HEK293 (cell line): ENCODE data around the gene RHOF.

Experiments used
- CTCF ChIA-PET: fragments of 350-600 bp; formaldehyde crosslinking; extraction: SDS; loops from one replicate; lab custom pipeline; 2021; ENCODE audit warnings: antibody characterized with exemption; lab: Yijun Ruan, JAX
- POLR2A ChIA-PET: fragments of 300-600 bp; formaldehyde crosslinking; extraction: SDS; loops from one replicate; lab custom pipeline; 2020; ENCODE audit warnings: antibody characterized with exemption, inconsistent platforms; lab: Yijun Ruan, JAX
- H3K27ac ChIP-seq: fragments of 200-500 bp; sonication (Bioruptor generic); 2 replicates; pipeline ENCODE4 v1.5.1; 2014; ENCODE audit warnings: low read depth, low read length, control low read depth, inconsistent platforms; ENCODE audit errors: extremely low read depth
- H3K36me3 ChIP-seq, 2 experiments: fragments of 200-500 bp in 1 of 2; sonication (Bioruptor generic) in 1 of 2; 1 replicate in 1 of 2; 2 replicates in 1 of 2; pipeline ENCODE4 v1.5.1; 2014 to 2017; ENCODE audit warnings: inconsistent platforms in 2 of 2, low read length in 2 of 2; ENCODE audit not compliant: control insufficient read depth in 2 of 2, insufficient read depth in 1 of 2
- H3K4me1 ChIP-seq: fragments of 200-500 bp; sonication (Bioruptor generic); 2 replicates; pipeline ENCODE4 v1.5.1; 2014; ENCODE audit warnings: mild to moderate bottlenecking, low read length, inconsistent platforms; ENCODE audit not compliant: control insufficient read depth, insufficient read depth
- H3K4me3 ChIP-seq: 2 replicates; pipeline ENCODE4 v1.5.1; 2011; ENCODE audit warnings: low read depth, mild to moderate bottlenecking, control low read depth, low read length, moderate library complexity
- H3K9me3 ChIP-seq: fragments of 200-500 bp; sonication (Bioruptor generic); 2 replicates; pipeline ENCODE4 v1.5.1; 2014; ENCODE audit warnings: low read depth, low read length, inconsistent platforms; ENCODE audit not compliant: control insufficient read depth, insufficient read depth
- HIC1 ChIP-seq: fragments of 450-650 bp; formaldehyde crosslinking; IDR thresholded peaks from 2 replicates; pipeline ENCODE4 v1.5.1; 2016; ENCODE audit warnings: missing biosample characterization, missing genetic modification characterization
- KLF16 ChIP-seq: fragments of 450-650 bp; formaldehyde crosslinking; IDR thresholded peaks from 2 replicates; pipeline ENCODE4 v1.5.1; 2017; ENCODE audit warnings: missing biosample characterization, missing genetic modification characterization
- RBAK ChIP-seq: fragments of 450-650 bp; formaldehyde crosslinking; IDR thresholded peaks from 2 replicates; pipeline ENCODE4 v1.5.1; 2016; ENCODE audit warnings: missing biosample characterization, missing genetic modification characterization
- ZBTB20 ChIP-seq: fragments of 450-650 bp; formaldehyde crosslinking; IDR thresholded peaks from 2 replicates; pipeline ENCODE4 v1.5.1; 2016; ENCODE audit warnings: missing biosample characterization, missing genetic modification characterization
- ZFP37 ChIP-seq: fragments of 450-650 bp; formaldehyde crosslinking; IDR thresholded peaks from 2 replicates; pipeline ENCODE4 v1.5.1; 2016; ENCODE audit warnings: missing biosample characterization, missing genetic modification characterization
- ZNF366 ChIP-seq: fragments of 450-650 bp; formaldehyde crosslinking; conservative IDR thresholded peaks from 2 replicates; pipeline ENCODE4 v1.5.1; 2016; ENCODE audit warnings: missing biosample characterization, missing genetic modification characterization
- ZNF513 ChIP-seq: fragments of 450-650 bp; IDR thresholded peaks from 2 replicates; pipeline ENCODE4 v1.5.1; 2018; ENCODE audit warnings: missing biosample characterization, missing genetic modification characterization
- ZNF529 ChIP-seq: fragments of 450-650 bp; formaldehyde crosslinking; IDR thresholded peaks from 2 replicates; pipeline ENCODE4 v1.5.1; 2017; ENCODE audit warnings: missing genetic modification characterization, missing biosample characterization; ENCODE audit not compliant: insufficient replicate concordance
- ZNF677 ChIP-seq: fragments of 450-650 bp; IDR thresholded peaks from 2 replicates; pipeline ENCODE4 v1.5.0; 2018; ENCODE audit warnings: missing biosample characterization, mild to moderate bottlenecking, missing genetic modification characterization, moderate library complexity
- ZNF747 ChIP-seq: fragments of 450-650 bp; formaldehyde crosslinking; IDR thresholded peaks from 2 replicates; pipeline ENCODE4 v1.5.1; 2016; ENCODE audit warnings: missing biosample characterization, missing genetic modification characterization
- ZSCAN16 ChIP-seq: fragments of 450-650 bp; formaldehyde crosslinking; IDR thresholded peaks from 2 replicates; pipeline ENCODE4 v1.5.1; 2016; ENCODE audit warnings: missing biosample characterization, missing genetic modification characterization
- TF ChIP-seq, protein P1 (sequence below): fragments of 450-650 bp; formaldehyde crosslinking; IDR thresholded peaks from 2 replicates; pipeline ENCODE4 v1.5.1; 2016; ENCODE audit warnings: missing biosample characterization, missing genetic modification characterization
- TF ChIP-seq, protein P2 (sequence below): fragments of 450-650 bp; formaldehyde crosslinking; optimal IDR thresholded peaks from 2 replicates; pipeline ENCODE3; 2016; ENCODE audit warnings: missing biosample characterization, mild to moderate bottlenecking, missing genetic modification characterization

Gene RHOF

GRCh38 chr12:121817648-121818043 is 24.2 kb upstream of the RHOF start:
- Histone ChIP-seq H3K27ac (no peak overlapping the region), H3K36me3 (peaks cover 26 to 80% of the 10 kb centered on the region in 2 experiments), H3K4me3 (no peak overlapping the region), H3K4me1 (no peaks in the 10 kb centered on the region)
- TF ChIP-seq, protein P1, sequence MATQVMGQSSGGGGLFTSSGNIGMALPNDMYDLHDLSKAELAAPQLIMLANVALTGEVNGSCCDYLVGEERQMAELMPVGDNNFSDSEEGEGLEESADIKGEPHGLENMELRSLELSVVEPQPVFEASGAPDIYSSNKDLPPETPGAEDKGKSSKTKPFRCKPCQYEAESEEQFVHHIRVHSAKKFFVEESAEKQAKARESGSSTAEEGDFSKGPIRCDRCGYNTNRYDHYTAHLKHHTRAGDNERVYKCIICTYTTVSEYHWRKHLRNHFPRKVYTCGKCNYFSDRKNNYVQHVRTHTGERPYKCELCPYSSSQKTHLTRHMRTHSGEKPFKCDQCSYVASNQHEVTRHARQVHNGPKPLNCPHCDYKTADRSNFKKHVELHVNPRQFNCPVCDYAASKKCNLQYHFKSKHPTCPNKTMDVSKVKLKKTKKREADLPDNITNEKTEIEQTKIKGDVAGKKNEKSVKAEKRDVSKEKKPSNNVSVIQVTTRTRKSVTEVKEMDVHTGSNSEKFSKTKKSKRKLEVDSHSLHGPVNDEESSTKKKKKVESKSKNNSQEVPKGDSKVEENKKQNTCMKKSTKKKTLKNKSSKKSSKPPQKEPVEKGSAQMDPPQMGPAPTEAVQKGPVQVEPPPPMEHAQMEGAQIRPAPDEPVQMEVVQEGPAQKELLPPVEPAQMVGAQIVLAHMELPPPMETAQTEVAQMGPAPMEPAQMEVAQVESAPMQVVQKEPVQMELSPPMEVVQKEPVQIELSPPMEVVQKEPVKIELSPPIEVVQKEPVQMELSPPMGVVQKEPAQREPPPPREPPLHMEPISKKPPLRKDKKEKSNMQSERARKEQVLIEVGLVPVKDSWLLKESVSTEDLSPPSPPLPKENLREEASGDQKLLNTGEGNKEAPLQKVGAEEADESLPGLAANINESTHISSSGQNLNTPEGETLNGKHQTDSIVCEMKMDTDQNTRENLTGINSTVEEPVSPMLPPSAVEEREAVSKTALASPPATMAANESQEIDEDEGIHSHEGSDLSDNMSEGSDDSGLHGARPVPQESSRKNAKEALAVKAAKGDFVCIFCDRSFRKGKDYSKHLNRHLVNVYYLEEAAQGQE (tag by site-specific recombination): no peak
- TF ChIP-seq KLF16 (tag by site-specific recombination): no peak
- TF ChIP-seq, protein P2, sequence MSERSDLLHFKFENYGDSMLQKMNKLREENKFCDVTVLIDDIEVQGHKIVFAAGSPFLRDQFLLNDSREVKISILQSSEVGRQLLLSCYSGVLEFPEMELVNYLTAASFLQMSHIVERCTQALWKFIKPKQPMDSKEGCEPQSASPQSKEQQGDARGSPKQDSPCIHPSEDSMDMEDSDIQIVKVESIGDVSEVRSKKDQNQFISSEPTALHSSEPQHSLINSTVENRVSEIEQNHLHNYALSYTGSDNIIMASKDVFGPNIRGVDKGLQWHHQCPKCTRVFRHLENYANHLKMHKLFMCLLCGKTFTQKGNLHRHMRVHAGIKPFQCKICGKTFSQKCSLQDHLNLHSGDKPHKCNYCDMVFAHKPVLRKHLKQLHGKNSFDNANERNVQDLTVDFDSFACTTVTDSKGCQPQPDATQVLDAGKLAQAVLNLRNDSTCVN (tag by site-specific recombination): peak; percentile 6
- no peak for TF ChIP-seq RBAK (tag by site-specific recombination)
- TF ChIP-seq, all 188 proteins: peak for 1
- CTCF ChIA-PET: no interaction called here
- no peaks in the 10 kb centered on the region for H3K9me3 ChIP-seq
- POLR2A ChIA-PET: no interaction called here

DNA sequence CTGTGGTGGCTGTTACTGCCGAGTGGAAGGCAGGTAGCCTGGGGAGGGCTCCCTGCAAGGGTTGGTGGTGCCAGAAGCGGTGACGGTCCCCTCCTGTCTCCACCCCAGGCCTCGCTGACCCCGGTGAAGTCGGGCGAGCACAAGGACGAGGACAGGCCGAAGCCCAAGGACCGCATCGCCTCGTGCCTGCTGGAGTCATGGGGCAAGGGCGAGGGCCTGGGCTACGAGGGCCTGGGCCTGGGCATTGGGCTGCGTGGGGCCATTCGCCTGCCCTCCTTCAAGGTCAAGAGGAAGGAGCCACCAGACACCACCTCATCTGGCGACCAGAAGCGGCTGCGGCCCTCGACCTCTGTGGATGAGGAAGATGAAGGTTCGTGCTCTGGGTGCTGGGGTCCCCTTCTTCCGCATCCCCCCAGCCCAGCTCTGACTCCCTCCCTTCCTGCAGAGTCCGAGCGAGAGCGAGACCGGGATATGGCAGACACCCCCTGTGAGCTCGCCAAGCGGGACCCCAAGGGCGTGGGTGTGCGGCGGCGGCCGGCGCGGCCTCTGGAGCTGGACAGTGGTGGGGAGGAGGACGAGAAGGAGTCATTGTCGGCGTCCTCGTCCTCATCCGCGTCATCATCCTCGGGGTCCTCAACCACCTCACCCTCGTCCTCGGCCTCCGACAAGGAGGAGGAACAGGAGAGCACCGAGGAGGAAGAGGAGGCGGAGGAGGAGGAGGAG is 23.6 kb upstream of the RHOF start:
- Histone ChIP-seq H3K36me3 (peaks cover 26 to 80% of the 10 kb centered on the region in 2 experiments), H3K27ac (no peak overlapping the region), H3K4me1 (no peaks in the 10 kb centered on the region), H3K9me3 (no peaks in the 10 kb centered on the region), H3K4me3 (no peak overlapping the region)
- CTCF ChIA-PET: interaction anchor here (0.6 to 15.1 kb wide), 3 partner anchors 22 to 71 kb away, joined by 3 to 393 read pairs (median 5); partner anchors contain the start of genes PSMD9 and RHOF
- TF ChIP-seq ZFP37 (tag by site-specific recombination) (no peak), ZNF366 (no peak), ZSCAN16 (tag by site-specific recombination) (no peak), HIC1 (tag by site-specific recombination) (no peak), ZBTB20 (tag by site-specific recombination) (no peak), ZNF747 (tag by site-specific recombination) (no peak), ZNF677 (tag by site-specific recombination) (no peak), ZNF513 (tag by site-specific recombination) (no peak), ZNF529 (no peak)
- POLR2A ChIA-PET: no interaction called here
